Vagina (tissue), 2 donors: ENCODE results near the gene MORN3.

Source experiments
- CTCF ChIP-seq, 3 experiments: fragments of 450-650 bp in 2 of 3; fragments of 200-600 bp in 1 of 3; sonication (generic) in 1 of 3; IDR thresholded peaks; one replicate each; pipeline ENCODE4 v1.5.1; 2017 to 2019; ENCODE audit warnings: antibody characterized with exemption in 3 of 3, mild to moderate bottlenecking in 2 of 3, moderate library complexity in 2 of 3
- POLR2A ChIP-seq, 2 donors: fragments of 450-650 bp; IDR thresholded peaks; one replicate each; pipeline ENCODE4 v1.6.1; 2017; ENCODE audit warnings: antibody characterized with exemption in 2 of 2, mild to moderate bottlenecking in 2 of 2, moderate library complexity in 2 of 2

- TF ChIP-seq CTCF (IDR thresholded peaks at IDR 0.05) (no peak), POLR2A (IDR thresholded peaks at IDR 0.05) (no peak)
Observed at GRCh38 chr12:121705514-121705913, 36.1 kb upstream of the MORN3 start.
